K562 (cell line): ENCODE measurements around the gene POLR1A. TPM values are rescaled to one million over a fixed set of nuclear protein-coding genes. Genes with fewer than 3 reads are reported as not detected.

Experiments
- EP300 ChIP-seq: IDR thresholded peaks from 2 replicates; pipeline ENCODE4 v1.6.1; 2012; ENCODE audit warnings: low read length, improper control_type of control experiment
- NBN ChIP-seq: fragments of 450-650 bp; IDR thresholded peaks from 2 replicates; pipeline ENCODE4 v1.6.1; 2016; ENCODE audit warnings: low read depth, mild to moderate bottlenecking
- POLR2AphosphoS5 ChIP-seq: IDR thresholded peaks from 2 replicates; pipeline ENCODE4 v1.6.1; 2011; ENCODE audit warnings: mild to moderate bottlenecking, low read depth, low read length, moderate library complexity; ENCODE audit not compliant: control insufficient read depth, insufficient read depth
- RB1 ChIP-seq: fragments of 450-650 bp; IDR thresholded peaks from 2 replicates; pipeline ENCODE4 v1.6.1; 2017; ENCODE audit warnings: low read depth, mild to moderate bottlenecking
- STAT5B ChIP-seq: fragments of 250-450 bp; sonication (Bioruptor Pico); IDR thresholded peaks from 2 replicates; pipeline ENCODE4 v1.8.0; 2021; ENCODE audit warnings: mild to moderate bottlenecking, inconsistent platforms
- TCFL5 ChIP-seq: fragments of 250-450 bp; sonication (Bioruptor Pico); conservative IDR thresholded peaks from 2 replicates; pipeline ENCODE4 v1.6.1; 2021; ENCODE audit warnings: mild to moderate bottlenecking, moderate library complexity, matching md5 sums
- XRCC5 ChIP-seq: fragments of 200-400 bp; formaldehyde crosslinking; IDR thresholded peaks from 2 replicates; pipeline ENCODE4 v1.6.1; 2017; ENCODE audit warnings: low read depth, mild to moderate bottlenecking, low read length
- ZNF311 ChIP-seq: fragments of 250-450 bp; sonication (Bioruptor Pico); IDR thresholded peaks from 2 replicates; pipeline ENCODE4 v1.4.0; 2020; ENCODE audit warnings: mild to moderate bottlenecking, moderate library complexity
- ZNF444 ChIP-seq: fragments of 250-450 bp; sonication (Bioruptor Pico); IDR thresholded peaks from 2 replicates; pipeline ENCODE4 v1.4.0; 2020; ENCODE audit warnings: mild to moderate bottlenecking, moderate library complexity
- ZNF778 ChIP-seq: fragments of 450-650 bp; formaldehyde crosslinking; IDR thresholded peaks from 2 replicates; pipeline ENCODE4 v1.4.0; 2020; ENCODE audit warnings: mild to moderate bottlenecking, moderate library complexity
- ZZZ3 ChIP-seq: fragments of 450-650 bp; IDR thresholded peaks from 2 replicates; pipeline ENCODE4 v1.6.1; 2016; ENCODE audit warnings: antibody characterized with exemption, mild to moderate bottlenecking, moderate library complexity
- polyA plus RNA-seq, 8 experiments: library from polyadenylated mRNA; depleted of rRNA in 4 of 8; stranded (reverse) in 5 of 8; unstranded in 3 of 8; fragments of >200 nt; fragmentation: Nextera tagmentation in 2 of 8; fragmentation: Illumina TruSeq in 1 of 8; extraction: Ambion mirVana in 2 of 8; extraction: Trizol in 1 of 8; gene quantifications; 2 replicates each; pipeline versions ENCODE4 v1.2.1 to v1.2.3, GENCODE V29; 2011 to 2014; ENCODE audit warnings: inconsistent platforms in 1 of 8, missing spikeins in 1 of 8
- total RNA-seq, 7 experiments: library from RNA; depleted of rRNA in 6 of 7; stranded (reverse); fragments of >200 nt in 6 of 7; fragmentation: Illumina TruSeq in 2 of 7; extraction: Trizol in 2 of 7; gene quantifications; 2 replicates each; pipeline versions ENCODE4 v1.2.1 to v1.2.3, GENCODE V29; 2011 to 2021; ENCODE audit warnings: low replicate concordance in 1 of 7
- TF ChIP-seq, protein P1 (sequence below): fragments of 200-600 bp; sonication (generic); IDR thresholded peaks from one replicate; pipeline ENCODE4 v1.6.1; 2012; ENCODE audit warnings: mild to moderate bottlenecking, low read depth, low read length, inconsistent platforms
- TF ChIP-seq, protein P2 (sequence below): IDR thresholded peaks from 2 replicates; pipeline ENCODE4 v1.6.1; 2016; ENCODE audit warnings: missing genetic modification characterization, missing compliant biosample characterization
- TF ChIP-seq, protein P3 (sequence below): fragments of 250-450 bp; sonication (Bioruptor Pico); IDR thresholded peaks from 2 replicates; pipeline ENCODE4 v1.6.1; 2021; ENCODE audit warnings: mild to moderate bottlenecking

Gene POLR1A
- total and polyA plus RNA-seq, 9 of the 15 experiments (the other 6 are each of a cell fraction or from before 2014, with no cell fraction given) = 3.0 to 72.1 (median 21.8) TPM

DNA sequence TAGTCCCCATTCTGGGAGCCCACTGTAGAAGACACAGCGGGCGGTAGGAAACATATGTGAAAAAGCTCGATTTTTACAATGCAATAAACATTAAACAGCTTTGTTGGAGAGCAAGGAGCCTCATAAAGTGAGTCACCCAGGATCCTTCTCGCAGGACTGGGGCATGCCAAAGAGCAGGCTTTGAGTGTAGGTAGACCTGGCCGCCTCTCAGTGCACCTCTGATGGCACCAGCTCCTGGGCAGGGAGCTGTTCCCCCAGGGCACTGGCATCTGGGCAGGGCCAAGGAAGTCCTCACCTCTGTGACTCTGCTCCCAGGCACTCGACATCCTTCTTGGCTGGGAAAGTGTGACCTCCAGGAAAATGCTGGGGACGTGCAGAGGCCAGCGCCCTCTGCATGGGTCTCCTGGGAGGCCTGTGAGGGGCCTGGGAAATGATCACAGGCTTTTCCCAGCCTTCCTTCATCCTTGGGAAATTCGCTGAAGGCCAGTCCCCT lies 94.2 kb downstream of the POLR1A start (continued):
- TF ChIP-seq, protein P1, sequence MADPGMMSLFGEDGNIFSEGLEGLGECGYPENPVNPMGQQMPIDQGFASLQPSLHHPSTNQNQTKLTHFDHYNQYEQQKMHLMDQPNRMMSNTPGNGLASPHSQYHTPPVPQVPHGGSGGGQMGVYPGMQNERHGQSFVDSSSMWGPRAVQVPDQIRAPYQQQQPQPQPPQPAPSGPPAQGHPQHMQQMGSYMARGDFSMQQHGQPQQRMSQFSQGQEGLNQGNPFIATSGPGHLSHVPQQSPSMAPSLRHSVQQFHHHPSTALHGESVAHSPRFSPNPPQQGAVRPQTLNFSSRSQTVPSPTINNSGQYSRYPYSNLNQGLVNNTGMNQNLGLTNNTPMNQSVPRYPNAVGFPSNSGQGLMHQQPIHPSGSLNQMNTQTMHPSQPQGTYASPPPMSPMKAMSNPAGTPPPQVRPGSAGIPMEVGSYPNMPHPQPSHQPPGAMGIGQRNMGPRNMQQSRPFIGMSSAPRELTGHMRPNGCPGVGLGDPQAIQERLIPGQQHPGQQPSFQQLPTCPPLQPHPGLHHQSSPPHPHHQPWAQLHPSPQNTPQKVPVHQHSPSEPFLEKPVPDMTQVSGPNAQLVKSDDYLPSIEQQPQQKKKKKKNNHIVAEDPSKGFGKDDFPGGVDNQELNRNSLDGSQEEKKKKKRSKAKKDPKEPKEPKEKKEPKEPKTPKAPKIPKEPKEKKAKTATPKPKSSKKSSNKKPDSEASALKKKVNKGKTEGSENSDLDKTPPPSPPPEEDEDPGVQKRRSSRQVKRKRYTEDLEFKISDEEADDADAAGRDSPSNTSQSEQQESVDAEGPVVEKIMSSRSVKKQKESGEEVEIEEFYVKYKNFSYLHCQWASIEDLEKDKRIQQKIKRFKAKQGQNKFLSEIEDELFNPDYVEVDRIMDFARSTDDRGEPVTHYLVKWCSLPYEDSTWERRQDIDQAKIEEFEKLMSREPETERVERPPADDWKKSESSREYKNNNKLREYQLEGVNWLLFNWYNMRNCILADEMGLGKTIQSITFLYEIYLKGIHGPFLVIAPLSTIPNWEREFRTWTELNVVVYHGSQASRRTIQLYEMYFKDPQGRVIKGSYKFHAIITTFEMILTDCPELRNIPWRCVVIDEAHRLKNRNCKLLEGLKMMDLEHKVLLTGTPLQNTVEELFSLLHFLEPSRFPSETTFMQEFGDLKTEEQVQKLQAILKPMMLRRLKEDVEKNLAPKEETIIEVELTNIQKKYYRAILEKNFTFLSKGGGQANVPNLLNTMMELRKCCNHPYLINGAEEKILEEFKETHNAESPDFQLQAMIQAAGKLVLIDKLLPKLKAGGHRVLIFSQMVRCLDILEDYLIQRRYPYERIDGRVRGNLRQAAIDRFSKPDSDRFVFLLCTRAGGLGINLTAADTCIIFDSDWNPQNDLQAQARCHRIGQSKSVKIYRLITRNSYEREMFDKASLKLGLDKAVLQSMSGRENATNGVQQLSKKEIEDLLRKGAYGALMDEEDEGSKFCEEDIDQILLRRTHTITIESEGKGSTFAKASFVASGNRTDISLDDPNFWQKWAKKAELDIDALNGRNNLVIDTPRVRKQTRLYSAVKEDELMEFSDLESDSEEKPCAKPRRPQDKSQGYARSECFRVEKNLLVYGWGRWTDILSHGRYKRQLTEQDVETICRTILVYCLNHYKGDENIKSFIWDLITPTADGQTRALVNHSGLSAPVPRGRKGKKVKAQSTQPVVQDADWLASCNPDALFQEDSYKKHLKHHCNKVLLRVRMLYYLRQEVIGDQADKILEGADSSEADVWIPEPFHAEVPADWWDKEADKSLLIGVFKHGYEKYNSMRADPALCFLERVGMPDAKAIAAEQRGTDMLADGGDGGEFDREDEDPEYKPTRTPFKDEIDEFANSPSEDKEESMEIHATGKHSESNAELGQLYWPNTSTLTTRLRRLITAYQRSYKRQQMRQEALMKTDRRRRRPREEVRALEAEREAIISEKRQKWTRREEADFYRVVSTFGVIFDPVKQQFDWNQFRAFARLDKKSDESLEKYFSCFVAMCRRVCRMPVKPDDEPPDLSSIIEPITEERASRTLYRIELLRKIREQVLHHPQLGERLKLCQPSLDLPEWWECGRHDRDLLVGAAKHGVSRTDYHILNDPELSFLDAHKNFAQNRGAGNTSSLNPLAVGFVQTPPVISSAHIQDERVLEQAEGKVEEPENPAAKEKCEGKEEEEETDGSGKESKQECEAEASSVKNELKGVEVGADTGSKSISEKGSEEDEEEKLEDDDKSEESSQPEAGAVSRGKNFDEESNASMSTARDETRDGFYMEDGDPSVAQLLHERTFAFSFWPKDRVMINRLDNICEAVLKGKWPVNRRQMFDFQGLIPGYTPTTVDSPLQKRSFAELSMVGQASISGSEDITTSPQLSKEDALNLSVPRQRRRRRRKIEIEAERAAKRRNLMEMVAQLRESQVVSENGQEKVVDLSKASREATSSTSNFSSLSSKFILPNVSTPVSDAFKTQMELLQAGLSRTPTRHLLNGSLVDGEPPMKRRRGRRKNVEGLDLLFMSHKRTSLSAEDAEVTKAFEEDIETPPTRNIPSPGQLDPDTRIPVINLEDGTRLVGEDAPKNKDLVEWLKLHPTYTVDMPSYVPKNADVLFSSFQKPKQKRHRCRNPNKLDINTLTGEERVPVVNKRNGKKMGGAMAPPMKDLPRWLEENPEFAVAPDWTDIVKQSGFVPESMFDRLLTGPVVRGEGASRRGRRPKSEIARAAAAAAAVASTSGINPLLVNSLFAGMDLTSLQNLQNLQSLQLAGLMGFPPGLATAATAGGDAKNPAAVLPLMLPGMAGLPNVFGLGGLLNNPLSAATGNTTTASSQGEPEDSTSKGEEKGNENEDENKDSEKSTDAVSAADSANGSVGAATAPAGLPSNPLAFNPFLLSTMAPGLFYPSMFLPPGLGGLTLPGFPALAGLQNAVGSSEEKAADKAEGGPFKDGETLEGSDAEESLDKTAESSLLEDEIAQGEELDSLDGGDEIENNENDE = no peak
- no peak for TF ChIP-seq ZZZ3
- no peak for TF ChIP-seq ZNF778 (CRISPR knock-in tag)
- no peak for TF ChIP-seq STAT5B
- TF ChIP-seq, protein P2, sequence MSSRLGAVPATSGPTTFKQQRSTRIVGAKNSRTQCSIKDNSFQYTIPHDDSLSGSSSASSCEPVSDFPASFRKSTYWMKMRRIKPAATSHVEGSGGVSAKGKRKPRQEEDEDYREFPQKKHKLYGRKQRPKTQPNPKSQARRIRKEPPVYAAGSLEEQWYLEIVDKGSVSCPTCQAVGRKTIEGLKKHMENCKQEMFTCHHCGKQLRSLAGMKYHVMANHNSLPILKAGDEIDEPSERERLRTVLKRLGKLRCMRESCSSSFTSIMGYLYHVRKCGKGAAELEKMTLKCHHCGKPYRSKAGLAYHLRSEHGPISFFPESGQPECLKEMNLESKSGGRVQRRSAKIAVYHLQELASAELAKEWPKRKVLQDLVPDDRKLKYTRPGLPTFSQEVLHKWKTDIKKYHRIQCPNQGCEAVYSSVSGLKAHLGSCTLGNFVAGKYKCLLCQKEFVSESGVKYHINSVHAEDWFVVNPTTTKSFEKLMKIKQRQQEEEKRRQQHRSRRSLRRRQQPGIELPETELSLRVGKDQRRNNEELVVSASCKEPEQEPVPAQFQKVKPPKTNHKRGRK (tag) = no peak
- TF ChIP-seq RB1 = no peak
- TF ChIP-seq EP300 = no peak
- no peak for TF ChIP-seq TCFL5 (CRISPR knock-in tag)
- TF ChIP-seq ZNF444 (CRISPR knock-in tag) = no peak
- TF ChIP-seq ZNF311 = no peak
- TF ChIP-seq, protein P3, sequence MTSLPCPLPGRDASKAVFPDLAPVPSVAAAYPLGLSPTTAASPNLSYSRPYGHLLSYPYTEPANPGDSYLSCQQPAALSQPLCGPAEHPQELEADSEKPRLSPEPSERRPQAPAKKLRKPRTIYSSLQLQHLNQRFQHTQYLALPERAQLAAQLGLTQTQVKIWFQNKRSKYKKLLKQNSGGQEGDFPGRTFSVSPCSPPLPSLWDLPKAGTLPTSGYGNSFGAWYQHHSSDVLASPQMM (CRISPR knock-in tag) = no peak
- no peak for TF ChIP-seq NBN
- no peak for TF ChIP-seq XRCC5
- TF ChIP-seq POLR2AphosphoS5 = no peak
